CD4-positive, alpha-beta T cell (primary cell): ENCODE data around the gene PAMR1. TPM values are rescaled to one million over a fixed set of nuclear protein-coding genes. Genes with fewer than 3 reads are reported as not detected.

Experiments
- ATAC-seq: fragments of 200-7000 bp; cut with Tn5 transposase; one replicate; pipeline ENCODE4 v1.10.0; 2022; ENCODE audit warnings: mild to moderate bottlenecking; ENCODE audit not compliant: poor library complexity
- CTCF ChIA-PET: fragments of 350-600 bp; sonication (Branson Sonifier 250); formaldehyde crosslinking; loops from one replicate; lab custom pipeline; 2021; ENCODE audit warnings: antibody characterized with exemption, inconsistent platforms; lab: Charles Lee
- POLR2A ChIA-PET: fragments of 350-600 bp; sonication (Branson Sonifier 250); formaldehyde crosslinking; loops from one replicate; lab custom pipeline; 2021; ENCODE audit warnings: antibody characterized with exemption, inconsistent platforms; lab: Charles Lee
- DNase-seq, 14 experiments: peaks; one replicate each; pipeline ENCODE4 v3.0.0-alpha.2; 2013 to 2020; ENCODE audit warnings: mixed read lengths in 2 of 14
- H3K27ac ChIP-seq, 2 donors: one replicate each; pipeline versions ENCODE4 v1.5.1 to v1.7.0; 2013; ENCODE audit warnings: low read length in 2 of 2, low read depth in 1 of 2, mild to moderate bottlenecking in 1 of 2
- H3K27me3 ChIP-seq, 2 experiments: 1 replicate in 1 of 2; 2 replicates in 1 of 2; pipeline versions ENCODE4 v1.6.1 to v1.7.0; 2013; ENCODE audit warnings: low read length in 2 of 2, control low read depth in 1 of 2, mild to moderate bottlenecking in 1 of 2, moderate library complexity in 1 of 2; ENCODE audit not compliant: insufficient read depth in 2 of 2, control insufficient read depth in 1 of 2
- H3K36me3 ChIP-seq: one replicate; pipeline ENCODE4 v1.6.1; 2013; ENCODE audit warnings: low read length, control low read depth; ENCODE audit not compliant: insufficient read depth
- H3K4me1 ChIP-seq: one replicate; pipeline ENCODE4 v1.6.1; 2013; ENCODE audit warnings: low read length, control low read depth; ENCODE audit not compliant: insufficient read depth
- H3K4me3 ChIP-seq: one replicate; pipeline ENCODE4 v1.5.1; 2013; ENCODE audit warnings: mild to moderate bottlenecking, low read length, moderate library complexity
- H3K9me3 ChIP-seq, 2 experiments: 1 replicate in 1 of 2; 2 replicates in 1 of 2; pipeline versions ENCODE4 v1.6.1 to v1.7.0; 2013; ENCODE audit warnings: low read length in 2 of 2, mild to moderate bottlenecking in 2 of 2, control low read depth in 1 of 2, moderate library complexity in 1 of 2; ENCODE audit not compliant: control insufficient read depth in 1 of 2, insufficient read depth in 1 of 2
- H3K27ac Mint-ChIP-seq: one replicate; pipeline ENCODE4 v1.8.0; 2020; ENCODE audit warnings: mixed read lengths
- H3K27me3 Mint-ChIP-seq: one replicate; pipeline ENCODE4 v1.8.0; 2021; ENCODE audit warnings: mixed read lengths
- H3K36me3 Mint-ChIP-seq: one replicate; pipeline ENCODE4 v1.8.0; 2021; ENCODE audit warnings: low read depth, mixed read lengths
- H3K4me1 Mint-ChIP-seq: one replicate; pipeline ENCODE4 v1.8.0; 2021; ENCODE audit warnings: low read depth, mixed read lengths
- H3K4me3 Mint-ChIP-seq: one replicate; pipeline ENCODE4 v1.8.0; 2020; ENCODE audit warnings: mild to moderate bottlenecking, mixed read lengths
- H3K9me3 Mint-ChIP-seq: one replicate; pipeline ENCODE4 v1.8.0; 2020; ENCODE audit warnings: mixed read lengths
- CTCF ChIP-seq: fragments of 200-600 bp; IDR thresholded peaks from one replicate; pipeline ENCODE4 v1.8.0; 2022; ENCODE audit warnings: antibody characterized with exemption, mild to moderate bottlenecking
- intact Hi-C, 2 experiments: fragments of 100-400 bp; cut with DNase I in 1 of 2; cut with micrococcal nuclease in 1 of 2; formaldehyde crosslinking; loops; one replicate each; pipeline versions ENCODE4 v1.15.1 to v1.9.0; 2023 to 2025; cut with DNase I, micrococcal nuclease
- total RNA-seq, 174 experiments: library from RNA in 2 of 174; stranded (reverse) in 2 of 174; gene quantifications; one replicate each; pipeline ENCODE4 v1.2.3 and lab custom pipeline; 2021 to 2026

Gene PAMR1
- total RNA-seq, 2 experiments from 2014 or later, result not detected

GRCh38 chr11:35415487-35415886 lies 109.9 kb downstream of the PAMR1 start:
- Mint-ChIP-seq H3K9me3 (no peaks in the 10 kb centered on the region), H3K27ac (no peak overlapping the region), H3K4me3 (no peak overlapping the region), H3K27me3 (peaks cover 78% of the 10 kb centered on the region), H3K36me3 (no peaks in the 10 kb centered on the region), H3K4me1 (no peaks in the 10 kb centered on the region)
- intact Hi-C loops, result loop anchor here in 1 of 2 experiments (10.0 kb wide), 1 partner anchor 911 kb away; no protein-coding TSS in a partner anchor
- Histone ChIP-seq H3K27me3 (peaks cover 40 to 67% of the 10 kb centered on the region in 2 experiments), H3K4me3 (no peak overlapping the region), H3K9me3 (peaks cover 0 to 6% of the 10 kb centered on the region in 2 experiments), H3K4me1 (peaks cover 20% of the 10 kb centered on the region), H3K36me3 (no peaks in the 10 kb centered on the region), H3K27ac (no peak overlapping the region)
- no peak for TF ChIP-seq CTCF
- POLR2A ChIA-PET, result no interaction called here
- CTCF ChIA-PET, result no interaction called here
- no peak for ATAC-seq
- DNase-seq, result no peak

GRCh38 chr11:35414776-35415175 lies 110.6 kb downstream of the PAMR1 start:
- Mint-ChIP-seq H3K9me3 (no peaks in the 10 kb centered on the region), H3K27ac (no peak overlapping the region), H3K4me1 (no peaks in the 10 kb centered on the region), H3K4me3 (no peak overlapping the region), H3K27me3 (peaks cover 75% of the 10 kb centered on the region), H3K36me3 (no peaks in the 10 kb centered on the region)
- ChIA-PET POLR2A (no interaction called here), CTCF (no interaction called here)
- no peak overlapping the region for H3K27ac ChIP-seq
- peaks cover 14% of the 10 kb centered on the region for H3K4me1 ChIP-seq
- no peak for DNase-seq
- intact Hi-C loops, result loop anchor here (5.0 to 10.0 kb wide), 2 partner anchors 827 to 910 kb away; no protein-coding TSS in a partner anchor
- H3K27me3 ChIP-seq, result peaks cover 33 to 64% of the 10 kb centered on the region in 2 experiments
- H3K9me3 ChIP-seq, result peaks cover 0 to 2% of the 10 kb centered on the region in 2 experiments
- TF ChIP-seq CTCF, result no peak
- no peak overlapping the region for H3K4me3 ChIP-seq
- ATAC-seq, result no peak
- H3K36me3 ChIP-seq, result no peaks in the 10 kb centered on the region

GRCh38 chr11:35414311-35414710 lies 111.1 kb downstream of the PAMR1 start:
- H3K4me3 ChIP-seq, result no peak overlapping the region
- ChIA-PET CTCF (no interaction called here), POLR2A (no interaction called here)
- Mint-ChIP-seq H3K27me3 (peaks cover 73% of the 10 kb centered on the region), H3K4me1 (no peaks in the 10 kb centered on the region), H3K27ac (no peak overlapping the region), H3K36me3 (no peaks in the 10 kb centered on the region), H3K9me3 (no peaks in the 10 kb centered on the region), H3K4me3 (no peak overlapping the region)
- intact Hi-C loops, result loop anchor here (5.0 to 10.0 kb wide), 2 partner anchors 827 to 910 kb away; no protein-coding TSS in a partner anchor
- ATAC-seq (no peak), DNase-seq (no peak)
- TF ChIP-seq CTCF, result no peak
- peaks cover 32 to 64% of the 10 kb centered on the region in 2 experiments for H3K27me3 ChIP-seq
- peaks cover 9% of the 10 kb centered on the region for H3K4me1 ChIP-seq
- no peaks in the 10 kb centered on the region for H3K36me3 ChIP-seq
- no peaks in the 10 kb centered on the region for H3K9me3 ChIP-seq
- H3K27ac ChIP-seq, result no peak overlapping the region
